ENCODE results near the gene C19orf73. TPM values are rescaled to one million over a fixed set of nuclear protein-coding genes. Genes with fewer than 3 reads are reported as not detected.
A peak's percentile ranks its signal among the peaks of the same experiment; 100 is the strongest.

The C19orf73 gene
- total RNA-seq, 3 donors from 2014 or later (not counting 1 experiment from before 2014, with no cell fraction given): 2.3 to 2.7 (median 2.7) TPM

DNA sequence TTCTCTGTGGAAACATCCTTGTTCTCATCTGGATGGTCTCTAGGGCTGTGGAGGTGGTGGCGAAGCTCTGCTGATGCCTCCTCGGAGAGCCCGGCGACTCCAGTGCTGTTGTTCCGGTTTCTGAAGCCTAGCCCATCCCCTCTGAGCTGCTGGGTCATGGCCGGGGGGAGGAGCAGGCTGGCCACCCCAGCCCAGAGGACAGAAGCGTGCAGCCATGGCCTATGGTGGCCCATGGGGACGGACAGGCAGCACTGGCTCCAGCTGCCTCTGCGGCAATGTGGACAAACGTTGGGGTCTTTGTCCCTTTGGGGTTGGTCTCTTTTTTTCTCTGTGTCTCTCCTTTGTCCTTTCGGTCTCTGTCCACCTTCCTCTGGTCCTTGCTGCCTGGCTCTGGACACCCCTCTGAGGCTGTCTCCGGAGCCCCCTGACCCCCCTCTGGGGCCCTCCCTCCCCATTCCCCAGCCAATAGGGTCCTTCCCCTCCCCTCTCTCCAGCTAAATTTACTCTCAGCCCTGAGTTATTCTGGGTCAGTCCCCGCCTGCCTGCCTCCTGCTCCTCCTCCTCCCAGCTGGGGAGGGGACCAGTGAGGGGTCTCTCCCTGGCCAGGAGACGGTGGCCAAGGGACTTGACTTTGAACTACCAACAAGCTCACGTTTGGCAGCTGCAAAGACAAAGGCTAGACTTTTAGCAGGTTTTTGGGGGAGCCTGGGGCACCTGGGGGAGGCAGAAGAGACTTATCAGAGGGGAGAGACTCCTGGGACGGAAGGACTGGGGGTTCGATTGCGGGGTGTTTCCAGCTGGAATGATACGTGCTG, 36.3 kb upstream of the C19orf73 start, which contains the start of gene HRC:
Gene HRC, minus strand, starts transcription at position 392 of the 815 bp plus-strand sequence. Its CDS starts 159 bp downstream, at position 233.
- intact Hi-C loops (cut with micrococcal nuclease): no loop called here
- Histone ChIP-seq H3K4me3 (ENCODE audit: low read length) (no peak within 1 kb of the TSS), H3K9me3 (ENCODE audit: control insufficient read depth, insufficient read depth, low read length) (no peaks in the 10 kb centered on the region), H3K27me3 (ENCODE audit: control insufficient read depth, insufficient read depth, low read length) (peaks cover 12% of the 10 kb centered on the region), H3K27ac (ENCODE audit: low read length) (no peak within 1 kb of the TSS), H3K36me3 (ENCODE audit: control insufficient read depth, insufficient read depth, low read length) (no peaks in the 10 kb centered on the region), H3K4me1 (ENCODE audit: control insufficient read depth, insufficient read depth, low read length) (peaks cover 26% of the 10 kb centered on the region)
- Mint-ChIP-seq H3K4me3 (no peak within 1 kb of the TSS), H3K9me3 (no peaks in the 10 kb centered on the region), H3K27ac (no peak within 1 kb of the TSS), H3K27me3 (ENCODE audit: low read depth in 2 of 2) (peaks cover 27 to 54% of the 10 kb centered on the region in 2 donors), H3K36me3 (peaks cover 7% of the 10 kb centered on the region), H3K4me1 (peaks cover 18 to 34% of the 10 kb centered on the region in 2 donors)
- TF ChIP-seq, protein P1, sequence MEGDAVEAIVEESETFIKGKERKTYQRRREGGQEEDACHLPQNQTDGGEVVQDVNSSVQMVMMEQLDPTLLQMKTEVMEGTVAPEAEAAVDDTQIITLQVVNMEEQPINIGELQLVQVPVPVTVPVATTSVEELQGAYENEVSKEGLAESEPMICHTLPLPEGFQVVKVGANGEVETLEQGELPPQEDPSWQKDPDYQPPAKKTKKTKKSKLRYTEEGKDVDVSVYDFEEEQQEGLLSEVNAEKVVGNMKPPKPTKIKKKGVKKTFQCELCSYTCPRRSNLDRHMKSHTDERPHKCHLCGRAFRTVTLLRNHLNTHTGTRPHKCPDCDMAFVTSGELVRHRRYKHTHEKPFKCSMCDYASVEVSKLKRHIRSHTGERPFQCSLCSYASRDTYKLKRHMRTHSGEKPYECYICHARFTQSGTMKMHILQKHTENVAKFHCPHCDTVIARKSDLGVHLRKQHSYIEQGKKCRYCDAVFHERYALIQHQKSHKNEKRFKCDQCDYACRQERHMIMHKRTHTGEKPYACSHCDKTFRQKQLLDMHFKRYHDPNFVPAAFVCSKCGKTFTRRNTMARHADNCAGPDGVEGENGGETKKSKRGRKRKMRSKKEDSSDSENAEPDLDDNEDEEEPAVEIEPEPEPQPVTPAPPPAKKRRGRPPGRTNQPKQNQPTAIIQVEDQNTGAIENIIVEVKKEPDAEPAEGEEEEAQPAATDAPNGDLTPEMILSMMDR (IDR thresholded peaks at IDR 0.05): no peak
- DNase-seq (no peak), ATAC-seq (no peak)
- WGBS (ENCODE audit: insufficient coverage): 62% methylated on average over 19 of the region's 19 CpGs

DNA sequence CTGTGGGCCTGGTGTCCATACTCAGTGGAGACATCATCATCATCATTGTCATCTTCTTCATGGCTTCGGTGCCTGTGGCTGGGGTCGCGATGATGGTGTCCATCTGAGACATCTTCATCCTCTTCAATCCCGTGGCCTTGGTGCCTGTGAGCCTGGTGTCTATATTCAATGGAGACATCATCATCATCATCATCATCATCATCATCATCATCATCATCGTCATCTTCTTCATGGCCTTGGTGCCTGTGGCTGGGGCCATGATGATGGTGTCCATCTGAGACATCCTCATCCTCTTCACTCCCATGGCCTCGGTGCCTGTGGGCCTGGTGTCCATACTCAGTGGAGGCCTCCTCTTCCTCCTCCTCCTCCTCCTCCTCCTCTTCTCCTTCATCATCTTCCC, 35.3 kb upstream of the C19orf73 start:
- Mint-ChIP-seq H3K27me3 (ENCODE audit: low read depth in 2 of 2) (peaks cover 18 to 53% of the 10 kb centered on the region in 2 donors), H3K36me3 (peaks cover 7% of the 10 kb centered on the region), H3K4me1 (peaks cover 22 to 44% of the 10 kb centered on the region in 2 donors), H3K27ac (no peak overlapping the region), H3K9me3 (no peaks in the 10 kb centered on the region), H3K4me3 (no peak overlapping the region)
- Histone ChIP-seq H3K27me3 (ENCODE audit: control insufficient read depth, insufficient read depth, low read length) (peaks cover 22% of the 10 kb centered on the region), H3K27ac (ENCODE audit: low read length) (no peak overlapping the region), H3K9me3 (ENCODE audit: control insufficient read depth, insufficient read depth, low read length) (no peaks in the 10 kb centered on the region), H3K4me1 (ENCODE audit: control insufficient read depth, insufficient read depth, low read length) (peaks cover 35% of the 10 kb centered on the region), H3K4me3 (ENCODE audit: low read length) (no peak overlapping the region), H3K36me3 (ENCODE audit: control insufficient read depth, insufficient read depth, low read length) (no peaks in the 10 kb centered on the region)
- no peak for DNase-seq
- intact Hi-C loops (cut with micrococcal nuclease): no loop called here
- WGBS (ENCODE audit: insufficient coverage): 95% methylated on average over 6 of the region's 6 CpGs
- TF ChIP-seq, protein P1 (IDR thresholded peaks at IDR 0.05): no peak
- no peak for ATAC-seq

DNA sequence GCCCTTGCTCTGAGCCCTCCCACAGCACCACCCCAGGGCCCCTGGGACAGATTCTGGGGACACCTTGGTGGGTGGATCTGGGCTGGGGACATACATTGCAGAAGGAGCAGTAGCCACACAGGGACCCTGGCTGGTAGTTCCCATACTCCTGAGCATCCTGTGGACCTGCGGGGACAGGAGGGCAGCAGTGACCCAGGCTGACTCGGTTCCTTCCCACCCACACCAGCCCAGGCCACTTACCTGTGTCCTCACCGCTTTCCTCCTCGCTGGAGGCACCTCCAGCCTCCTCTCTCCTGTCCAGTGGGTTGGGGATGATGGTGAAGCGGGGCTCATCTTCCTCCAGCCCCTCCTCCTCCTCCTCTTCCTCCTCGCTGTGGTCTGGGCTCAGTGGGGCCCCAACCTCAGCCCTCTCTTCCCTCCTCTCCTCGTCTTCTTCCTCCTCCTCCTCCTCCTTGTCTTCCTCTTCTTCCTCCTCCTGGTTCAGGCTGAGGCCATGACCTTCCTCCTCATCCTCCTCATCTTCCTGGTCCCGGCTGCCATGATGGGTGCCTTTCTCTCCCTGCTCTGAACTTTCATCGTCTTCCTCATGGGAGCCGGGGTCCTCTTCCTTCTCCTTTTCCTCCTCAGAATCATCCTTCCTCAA, 34.3 kb upstream of the C19orf73 start:
- H3K4me3 Mint-ChIP-seq: peak overlapping the region; percentile 52
- no peak for DNase-seq
- H3K4me1 ChIP-seq (ENCODE audit: control insufficient read depth, insufficient read depth, low read length): peaks cover 43% of the 10 kb centered on the region

More for the DNA sequence above, 34.3 kb upstream of the C19orf73 start:
- Mint-ChIP-seq H3K9me3 (no peaks in the 10 kb centered on the region), H3K36me3 (peaks cover 3% of the 10 kb centered on the region), H3K4me1 (peaks cover 22 to 50% of the 10 kb centered on the region in 2 donors), H3K27me3 (ENCODE audit: low read depth in 2 of 2) (peaks cover 17 to 56% of the 10 kb centered on the region in 2 donors), H3K27ac (no peak overlapping the region)
- 86% methylated on average over 7 of the region's 10 CpGs for WGBS (ENCODE audit: insufficient coverage)
- Histone ChIP-seq H3K36me3 (ENCODE audit: control insufficient read depth, insufficient read depth, low read length) (no peaks in the 10 kb centered on the region), H3K4me3 (ENCODE audit: low read length) (no peak overlapping the region), H3K27ac (ENCODE audit: low read length) (no peak overlapping the region), H3K27me3 (ENCODE audit: control insufficient read depth, insufficient read depth, low read length) (peaks cover 26% of the 10 kb centered on the region), H3K9me3 (ENCODE audit: control insufficient read depth, insufficient read depth, low read length) (no peaks in the 10 kb centered on the region)
- no peak for ATAC-seq
- TF ChIP-seq, protein P1 (IDR thresholded peaks at IDR 0.05): no peak
- intact Hi-C loops (cut with micrococcal nuclease): no loop called here

Data from natural killer cell (primary cell).